Gastrocnemius medialis (tissue), 4 donors: ENCODE measurements around the gene GRAMD2B. TPM values are rescaled to one million over a fixed set of nuclear protein-coding genes. Genes with fewer than 3 reads are reported as not detected.

Experiments
- ATAC-seq, 2 donors: fragments of 150-250 bp; one replicate each; pipeline ENCODE4 v1.9.1; 2016
- DNase-seq, 2 donors: peaks; one replicate each; pipeline ENCODE4 v3.0.0-alpha.2; 2019
- H3K27ac ChIP-seq, 4 donors: fragments of 200-600 bp; sonication (generic); 1 replicate in 1 of 4; 2 replicates in 3 of 4; pipeline ENCODE4 v1.5.1; 2016 to 2018; ENCODE audit warnings: mild to moderate bottlenecking in 2 of 4, moderate library complexity in 1 of 4
- H3K27me3 ChIP-seq, 3 donors: fragments of 200-600 bp; sonication (generic) in 2 of 3; 1 replicate in 1 of 3; 2 replicates in 2 of 3; pipeline versions ENCODE4 v1.5.1 to v1.6.0; 2016 to 2019; ENCODE audit warnings: mild to moderate bottlenecking in 1 of 3, moderate library complexity in 1 of 3
- H3K36me3 ChIP-seq, 2 donors: fragments of 200-600 bp; sonication (generic) in 1 of 2; one replicate each; pipeline ENCODE4 v1.5.1; 2017 to 2018
- H3K4me1 ChIP-seq, 2 donors: fragments of 200-600 bp; sonication (generic) in 1 of 2; one replicate each; pipeline ENCODE4 v1.5.1; 2016 to 2017; ENCODE audit warnings: mild to moderate bottlenecking in 2 of 2
- H3K4me3 ChIP-seq, 4 donors: fragments of 200-600 bp; sonication (generic) in 3 of 4; 1 replicate in 1 of 4; 2 replicates in 3 of 4; pipeline ENCODE4 v1.5.1; 2016 to 2019; ENCODE audit warnings: mild to moderate bottlenecking in 2 of 4
- H3K9me3 ChIP-seq, 3 donors: fragments of 200-600 bp; sonication (generic) in 2 of 3; 1 replicate in 1 of 3; 2 replicates in 2 of 3; pipeline ENCODE4 v1.5.1; 2016 to 2019
- CTCF ChIP-seq, 5 experiments: fragments of 450-650 bp in 3 of 5; fragments of 200-600 bp in 2 of 5; sonication (generic) in 2 of 5; IDR thresholded peaks in 4 of 5; conservative IDR thresholded peaks in 1 of 5; 1 replicate in 4 of 5; 2 replicates in 1 of 5; pipeline ENCODE4 v1.5.1; 2016 to 2019; ENCODE audit warnings: antibody characterized with exemption in 5 of 5, mild to moderate bottlenecking in 3 of 5, moderate library complexity in 3 of 5
- POLR2A ChIP-seq, 2 donors: fragments of 450-650 bp; IDR thresholded peaks; one replicate each; pipeline ENCODE4 v1.6.1; 2017; ENCODE audit warnings: antibody characterized with exemption in 2 of 2, mild to moderate bottlenecking in 2 of 2, moderate library complexity in 2 of 2
- in situ Hi-C, 4 donors: fragments of 200-750 bp; cut with MboI; loops; one replicate each; pipeline versions ENCODE4 v1.15.0 to v1.8.0; 2017; ENCODE audit warnings: low sequenced_read_pairs in 4 of 4
- intact Hi-C: fragments of 100-400 bp; cut with DNase I; formaldehyde crosslinking; loops from one replicate; pipeline ENCODE4 v1.15.1; 2023; ENCODE audit warnings: low total_unique reads
- total RNA-seq, 4 donors: library from RNA; depleted of rRNA; stranded (reverse); fragments of >200 nt; gene quantifications; one replicate each; pipeline versions ENCODE4 v1.1.0 to v1.2.3, GENCODE V29; 2016

Gene GRAMD2B
- total RNA-seq, 4 donors from 2014 or later, result 4.6 to 10.4 (median 8.9) TPM

- Histone ChIP-seq H3K27me3 (no peaks in the 10 kb centered on the region), H3K9me3 (no peaks in the 10 kb centered on the region), H3K27ac (no peak overlapping the region), H3K36me3 (peaks cover 0 to 38% of the 10 kb centered on the region in 2 donors), H3K4me1 (no peaks in the 10 kb centered on the region), H3K4me3 (no peak overlapping the region)
- TF ChIP-seq POLR2A (IDR thresholded peaks at IDR 0.05) (no peak), CTCF (IDR thresholded peaks at IDR 0.05 in 4 of 5, conservative IDR thresholded peaks at IDR 0.05 in 1 of 5) (no peak)
- intact Hi-C loops (no loop called here), in situ Hi-C loops (no loop called here)
- DNase-seq (no peak), ATAC-seq (no peak)
These were observed 67.1 kb downstream of the GRAMD2B start for GRCh38 chr5:126490167-126490940.

GRCh38 chr5:126492939-126493338 lies 69.7 kb downstream of the GRAMD2B start:
- no peak for ATAC-seq
- Histone ChIP-seq H3K27ac (no peak overlapping the region), H3K27me3 (no peaks in the 10 kb centered on the region), H3K4me1 (no peaks in the 10 kb centered on the region), H3K9me3 (no peaks in the 10 kb centered on the region), H3K4me3 (no peak overlapping the region), H3K36me3 (peaks cover 0 to 15% of the 10 kb centered on the region in 2 donors)
- TF ChIP-seq CTCF (IDR thresholded peaks at IDR 0.05 in 4 of 5, conservative IDR thresholded peaks at IDR 0.05 in 1 of 5) (peak in 3 of 5 experiments; percentile 7 to 37 (median 7)), POLR2A (IDR thresholded peaks at IDR 0.05) (no peak)
- in situ Hi-C loops (no loop called here), intact Hi-C loops (loop anchor here (2.0 kb wide), 1 partner anchor 138 kb away; no protein-coding TSS in a partner anchor)
- no peak for DNase-seq

- Histone ChIP-seq H3K9me3 (no peaks in the 10 kb centered on the region), H3K4me3 (no peak overlapping the region), H3K27ac (no peak overlapping the region), H3K4me1 (no peaks in the 10 kb centered on the region), H3K27me3 (no peaks in the 10 kb centered on the region), H3K36me3 (peaks cover 0 to 2% of the 10 kb centered on the region in 2 donors)
- intact Hi-C loops (no loop called here), in situ Hi-C loops (no loop called here)
- TF ChIP-seq POLR2A (IDR thresholded peaks at IDR 0.05) (no peak), CTCF (IDR thresholded peaks at IDR 0.05 in 4 of 5, conservative IDR thresholded peaks at IDR 0.05 in 1 of 5) (no peak)
- no peak for DNase-seq
- no peak for ATAC-seq
These were observed 71.2 kb downstream of the GRAMD2B start for GRCh38 chr5:126494393-126494792.

GRCh38 chr5:126497506-126497905 lies 74.3 kb downstream of the GRAMD2B start:
- Histone ChIP-seq H3K4me3 (no peak overlapping the region), H3K27ac (no peak overlapping the region), H3K4me1 (no peaks in the 10 kb centered on the region), H3K9me3 (no peaks in the 10 kb centered on the region), H3K27me3 (no peaks in the 10 kb centered on the region), H3K36me3 (no peaks in the 10 kb centered on the region)
- no peak for TF ChIP-seq POLR2A (IDR thresholded peaks at IDR 0.05)
- TF ChIP-seq CTCF (IDR thresholded peaks at IDR 0.05 in 4 of 5, conservative IDR thresholded peaks at IDR 0.05 in 1 of 5), result no peak
- intact Hi-C loops, result no loop called here
- in situ Hi-C loops, result no loop called here
- ATAC-seq (no peak), DNase-seq (no peak)
